ENCODE measurements around the gene TUBB4A.

The TUBB4A gene

DNA sequence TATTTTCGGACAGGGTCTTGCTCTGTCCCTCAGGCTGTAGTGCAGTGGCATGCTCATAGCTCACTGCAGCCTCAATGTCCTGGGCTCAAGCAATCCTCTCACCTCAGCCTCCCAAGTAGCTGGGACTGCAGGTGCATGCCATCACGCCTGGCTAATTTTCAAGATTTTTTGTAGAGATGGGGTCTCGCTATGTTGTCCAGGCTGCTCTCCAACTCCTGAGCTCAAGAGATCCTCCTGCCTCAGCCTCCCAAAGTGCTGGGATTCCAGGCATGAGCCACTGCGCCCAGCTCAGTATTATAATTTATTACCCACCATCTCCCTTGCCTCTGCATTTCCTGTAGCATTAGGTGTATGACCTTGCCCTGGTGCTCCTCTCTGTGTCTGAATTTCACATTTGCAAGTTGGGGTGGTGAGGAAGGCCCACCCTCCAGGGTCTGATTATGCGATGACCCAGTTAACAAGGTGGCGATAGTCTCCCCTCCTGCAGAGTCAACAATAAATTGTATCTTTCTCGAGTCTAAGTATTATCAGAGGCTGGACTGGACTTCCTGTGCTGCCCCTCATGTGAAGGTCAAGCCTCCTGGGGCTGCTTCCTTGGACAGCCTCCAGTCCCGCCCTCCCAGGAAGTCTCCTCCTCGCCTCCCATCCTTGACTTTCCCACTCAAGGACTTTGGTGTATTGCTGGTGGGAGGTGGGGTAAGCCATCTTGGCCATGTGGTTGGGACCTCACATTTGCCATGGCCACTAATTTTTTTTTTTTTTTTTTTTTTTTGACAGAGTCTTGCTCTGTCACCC is 1.5 kb upstream of the TUBB4A start:
- Histone ChIP-seq H2AFZ (ENCODE audit: low read length) (no peak overlapping the region), H4K8ac (ENCODE audit: low read depth, low read length) (no peak overlapping the region), H2AK5ac (ENCODE audit: low read depth, low read length) (peak overlapping the region; percentile 7), H3K4ac (ENCODE audit: low read length) (no peak overlapping the region), H3K14ac (ENCODE audit: low read length) (no peak overlapping the region), H3K23ac (ENCODE audit: low read depth, low read length, poor library complexity) (no peak overlapping the region), H2BK120ac (ENCODE audit: low read depth, low read length) (no peak overlapping the region), H3K27ac (replicated peaks; ENCODE audit: low read length) (no peak overlapping the region), H3K18ac (ENCODE audit: low read length) (no peak overlapping the region), H2BK5ac (ENCODE audit: low read length) (no peak overlapping the region), H4K91ac (ENCODE audit: low read depth, low read length, poor library complexity) (no peak overlapping the region), H3K79me1 (ENCODE audit: low read depth, low read length) (no peaks in the 10 kb centered on the region), H2BK12ac (ENCODE audit: low read length) (peak overlapping the region; percentile 73), H3K27me3 (ENCODE audit: control insufficient read depth in 3 of 3, insufficient read depth in 3 of 3, low read depth in 1 of 3, low read length in 3 of 3) (peaks cover 2 to 47% (median 11%) of the 10 kb centered on the region in 3 experiments), H3K9ac (ENCODE audit: low read depth, low read length, poor library complexity) (no peak overlapping the region), H3K9me3 (replicated peaks in 1 of 2; ENCODE audit: control insufficient read depth in 2 of 2, insufficient read depth in 1 of 2, low read depth in 1 of 2, low read length in 2 of 2) (peaks cover 0 to 2% of the 10 kb centered on the region in 2 donors), H2BK15ac (ENCODE audit: low read length) (no peak overlapping the region), H3K4me1 (ENCODE audit: control insufficient read depth in 2 of 2, insufficient read depth in 1 of 2, low read depth in 1 of 2, low read length in 2 of 2) (peaks cover 0 to 2% of the 10 kb centered on the region in 2 donors), H3K4me2 (ENCODE audit: insufficient read depth, low read length, poor library complexity, severe bottlenecking) (no peak overlapping the region), H3K36me3 (replicated peaks in 1 of 2; ENCODE audit: control insufficient read depth in 2 of 2, insufficient read depth in 2 of 2, low read length in 2 of 2) (peaks cover 0 to 3% of the 10 kb centered on the region in 2 donors), H3K4me3 (ENCODE audit: low read length in 2 of 2) (no peak overlapping the region)
- no CpG with 5 or more reads among the region's 9 CpGs for WGBS, 2 donors (ENCODE audit: extremely low coverage in 2 of 2, insufficient read length in 2 of 2, insufficient replicate concordance in 1 of 2)
- DNase-seq (ENCODE audit: low spot score) = no peak

DNA sequence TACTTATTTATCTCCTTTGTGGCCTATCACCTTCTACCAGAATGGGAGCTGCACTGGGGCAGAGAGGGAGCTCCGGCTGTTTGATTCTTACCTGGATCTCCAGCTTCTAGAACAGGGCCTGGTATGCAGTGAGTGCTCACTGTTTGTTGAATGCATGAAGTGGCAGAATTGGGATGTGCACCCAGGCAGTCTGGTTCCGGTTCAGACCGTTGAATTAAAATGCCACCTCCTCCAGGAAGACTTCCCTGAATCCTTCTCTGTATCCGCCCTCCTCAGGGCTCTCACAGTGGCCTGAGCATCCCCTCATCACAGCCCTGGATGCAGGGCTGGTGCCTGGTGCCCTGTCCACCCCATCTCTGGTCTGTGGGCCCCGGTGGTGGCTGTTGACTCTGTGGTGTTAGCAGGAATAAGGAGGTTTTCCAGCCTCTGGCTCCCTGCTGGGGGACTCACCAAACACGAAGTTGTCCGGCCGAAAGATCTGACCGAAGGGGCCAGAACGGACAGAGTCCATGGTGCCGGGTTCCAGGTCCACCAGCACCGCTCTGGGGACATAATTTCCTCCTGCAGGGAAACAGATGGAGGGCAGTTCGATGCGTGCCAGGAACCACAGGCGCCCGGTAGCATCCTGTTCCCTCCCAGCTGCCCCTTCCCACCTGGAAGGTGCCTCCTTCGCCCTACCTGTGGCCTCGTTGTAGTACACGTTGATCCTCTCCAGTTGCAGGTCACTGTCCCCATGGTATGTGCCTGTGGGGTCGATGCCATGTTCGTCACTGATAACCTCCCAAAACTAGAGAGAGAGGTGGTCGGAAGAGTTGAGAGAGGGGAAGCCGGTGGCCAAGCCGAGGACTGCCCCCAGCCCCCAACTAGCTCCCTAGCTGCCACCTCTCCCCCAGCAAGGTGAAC is 1.0 kb downstream of the TUBB4A start:
- Histone ChIP-seq H3K9me3 (replicated peaks in 1 of 2; ENCODE audit: control insufficient read depth in 2 of 2, insufficient read depth in 1 of 2, low read depth in 1 of 2, low read length in 2 of 2) (peaks cover 0 to 2% of the 10 kb centered on the region in 2 donors), H2BK120ac (ENCODE audit: low read depth, low read length) (peak overlapping the region; percentile 74), H3K4me1 (ENCODE audit: control insufficient read depth in 2 of 2, insufficient read depth in 1 of 2, low read depth in 1 of 2, low read length in 2 of 2) (peaks cover 0 to 2% of the 10 kb centered on the region in 2 donors), H3K14ac (ENCODE audit: low read length) (peak overlapping the region; percentile 100), H3K36me3 (replicated peaks in 1 of 2; ENCODE audit: control insufficient read depth in 2 of 2, insufficient read depth in 2 of 2, low read length in 2 of 2) (peaks cover 0 to 3% of the 10 kb centered on the region in 2 donors), H3K27ac (replicated peaks; ENCODE audit: low read length) (no peak overlapping the region), H3K4ac (ENCODE audit: low read length) (no peak overlapping the region), H3K79me1 (ENCODE audit: low read depth, low read length) (no peaks in the 10 kb centered on the region), H2BK15ac (ENCODE audit: low read length) (peak overlapping the region; percentile 98), H4K91ac (ENCODE audit: low read depth, low read length, poor library complexity) (peak overlapping the region; percentile 85), H3K4me3 (ENCODE audit: low read length in 2 of 2) (peak overlapping the region; percentile 31 to 97), H3K23ac (ENCODE audit: low read depth, low read length, poor library complexity) (peak overlapping the region; percentile 92), H3K18ac (ENCODE audit: low read length) (peak overlapping the region; percentile 95), H3K27me3 (ENCODE audit: control insufficient read depth in 3 of 3, insufficient read depth in 3 of 3, low read depth in 1 of 3, low read length in 3 of 3) (peaks cover 2 to 52% (median 11%) of the 10 kb centered on the region in 3 experiments), H4K8ac (ENCODE audit: low read depth, low read length) (no peak overlapping the region), H2BK12ac (ENCODE audit: low read length) (no peak overlapping the region), H3K9ac (ENCODE audit: low read depth, low read length, poor library complexity) (peak overlapping the region; percentile 97), H2AK5ac (ENCODE audit: low read depth, low read length) (peak overlapping the region; percentile 20), H2BK5ac (ENCODE audit: low read length) (no peak overlapping the region), H2AFZ (ENCODE audit: low read length) (peak overlapping the region; percentile 93), H3K4me2 (ENCODE audit: insufficient read depth, low read length, poor library complexity, severe bottlenecking) (peak overlapping the region; percentile 94)
- DNase-seq (ENCODE audit: low spot score) = no peak
- WGBS, 2 donors (ENCODE audit: extremely low coverage in 2 of 2, insufficient read length in 2 of 2, insufficient replicate concordance in 1 of 2) = no CpG with 5 or more reads among the region's 24 CpGs

DNA sequence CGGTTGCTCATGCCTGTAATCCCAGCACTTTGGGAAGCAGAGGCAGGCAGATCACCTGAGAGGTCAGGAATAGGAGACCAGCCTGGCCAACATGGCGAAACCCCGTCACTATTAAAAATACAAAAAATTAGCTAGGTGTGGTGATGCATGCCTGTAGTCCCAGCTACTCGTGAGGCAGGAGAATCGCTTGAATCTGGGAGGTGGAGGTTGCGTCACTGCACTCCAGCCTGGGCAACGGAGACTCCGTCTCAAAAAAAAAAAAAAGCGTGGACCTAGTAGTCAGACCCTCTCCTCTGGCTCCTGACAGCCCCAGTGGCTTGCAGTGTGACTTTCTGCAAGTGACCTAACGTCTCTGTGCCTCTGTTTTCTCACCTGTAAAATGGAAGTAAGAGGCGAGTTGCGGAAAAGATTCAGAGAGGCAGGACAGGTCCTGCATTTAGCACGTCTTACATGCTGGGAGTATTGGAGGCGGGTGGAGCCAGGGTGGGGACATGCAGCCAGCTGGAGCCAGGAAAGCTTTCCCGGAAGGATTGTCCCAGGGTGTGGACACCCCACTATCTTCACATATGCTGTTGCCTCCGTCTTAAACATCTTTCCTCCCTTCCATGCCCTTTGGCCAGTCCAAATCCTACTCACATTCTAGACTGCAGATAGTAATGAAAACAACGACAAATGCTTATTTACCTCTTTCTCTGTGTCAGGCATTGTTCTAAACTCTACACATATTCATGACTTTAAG is 2.9 kb downstream of the TUBB4A start:
- H2BK15ac ChIP-seq (ENCODE audit: low read length) = no peak overlapping the region
- no peak overlapping the region for H2AFZ ChIP-seq (ENCODE audit: low read length)
- H3K79me1 ChIP-seq (ENCODE audit: low read depth, low read length) = no peaks in the 10 kb centered on the region
- H2BK12ac ChIP-seq (ENCODE audit: low read length) = no peak overlapping the region
- H3K27ac ChIP-seq (replicated peaks; ENCODE audit: low read length) = no peak overlapping the region
- H4K91ac ChIP-seq (ENCODE audit: low read depth, low read length, poor library complexity) = no peak overlapping the region
- no peak for DNase-seq (ENCODE audit: low spot score)
- WGBS, 2 donors (ENCODE audit: extremely low coverage in 2 of 2, insufficient read length in 2 of 2, insufficient replicate concordance in 1 of 2) = no CpG with 5 or more reads among the region's 17 CpGs
- no peak overlapping the region for H2BK120ac ChIP-seq (ENCODE audit: low read depth, low read length)
- no peak overlapping the region for H3K4ac ChIP-seq (ENCODE audit: low read length)
- no peak overlapping the region for H3K4me3 ChIP-seq (ENCODE audit: low read length in 2 of 2)
- no peak overlapping the region for H3K9ac ChIP-seq (ENCODE audit: low read depth, low read length, poor library complexity)
- H3K14ac ChIP-seq (ENCODE audit: low read length) = no peak overlapping the region
- peaks cover 0 to 2% of the 10 kb centered on the region in 2 donors for H3K4me1 ChIP-seq (ENCODE audit: control insufficient read depth in 2 of 2, insufficient read depth in 1 of 2, low read depth in 1 of 2, low read length in 2 of 2)
- no peak overlapping the region for H4K8ac ChIP-seq (ENCODE audit: low read depth, low read length)
- no peak overlapping the region for H3K4me2 ChIP-seq (ENCODE audit: insufficient read depth, low read length, poor library complexity, severe bottlenecking)
- peaks cover 2 to 52% (median 11%) of the 10 kb centered on the region in 3 experiments for H3K27me3 ChIP-seq (ENCODE audit: control insufficient read depth in 3 of 3, insufficient read depth in 3 of 3, low read depth in 1 of 3, low read length in 3 of 3)
- no peak overlapping the region for H3K23ac ChIP-seq (ENCODE audit: low read depth, low read length, poor library complexity)
- H2AK5ac ChIP-seq (ENCODE audit: low read depth, low read length) = peak overlapping the region; percentile 75
- H3K36me3 ChIP-seq (replicated peaks in 1 of 2; ENCODE audit: control insufficient read depth in 2 of 2, insufficient read depth in 2 of 2, low read length in 2 of 2) = peaks cover 0 to 4% of the 10 kb centered on the region in 2 donors
- no peak overlapping the region for H2BK5ac ChIP-seq (ENCODE audit: low read length)
- peaks cover 0 to 2% of the 10 kb centered on the region in 2 donors for H3K9me3 ChIP-seq (replicated peaks in 1 of 2; ENCODE audit: control insufficient read depth in 2 of 2, insufficient read depth in 1 of 2, low read depth in 1 of 2, low read length in 2 of 2)
- no peak overlapping the region for H3K18ac ChIP-seq (ENCODE audit: low read length)
